ENCODE data around the gene UAP1.

The UAP1 gene

DNA sequence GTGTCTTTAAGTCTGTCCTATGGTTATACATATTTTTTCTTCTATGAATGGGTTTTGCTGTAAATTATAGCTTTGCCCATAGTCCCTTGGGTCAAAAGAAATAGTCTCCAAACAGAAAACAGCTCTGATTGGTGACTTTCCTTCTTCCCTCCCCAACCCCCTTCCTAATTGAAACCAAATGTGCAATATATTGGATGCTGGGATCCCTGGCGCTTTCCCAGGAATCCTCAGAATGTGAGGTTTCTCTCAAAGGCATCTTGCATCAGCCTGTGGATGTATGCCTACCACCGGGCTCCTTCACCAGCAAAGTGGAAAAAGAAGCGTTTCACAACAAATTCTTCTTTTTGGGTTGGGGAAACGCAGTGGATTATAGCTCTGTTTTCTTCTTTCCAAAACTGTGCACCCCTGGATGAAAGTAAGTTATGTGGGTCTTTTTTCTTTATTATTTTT is 70.7 kb downstream of the UAP1 start, which contains the start of gene DDR2:
Gene DDR2, plus strand, starts transcription at position 248 of the 450 bp plus-strand sequence. CDS start 86,600 bp downstream, outside the sequence.
- DNase-seq (ENCODE audit: low spot score in 2 of 2): peak in 1 of 2 experiments; percentile 10
- Histone ChIP-seq H3K4me3 (peak within 1 kb of the TSS; percentile 8; the same call in 1 of the 2 replicates), H3K9me3 (no peaks in the 10 kb centered on the region), H3K27me3 (ENCODE audit: low read depth) (no peaks in the 10 kb centered on the region), H3K36me3 (replicated peaks) (no peaks in the 10 kb centered on the region), H3K4me1 (no peaks in the 10 kb centered on the region)
- in situ Hi-C loops (cut with MboI; ENCODE audit: low sequenced_read_pairs): no loop called here

DNA sequence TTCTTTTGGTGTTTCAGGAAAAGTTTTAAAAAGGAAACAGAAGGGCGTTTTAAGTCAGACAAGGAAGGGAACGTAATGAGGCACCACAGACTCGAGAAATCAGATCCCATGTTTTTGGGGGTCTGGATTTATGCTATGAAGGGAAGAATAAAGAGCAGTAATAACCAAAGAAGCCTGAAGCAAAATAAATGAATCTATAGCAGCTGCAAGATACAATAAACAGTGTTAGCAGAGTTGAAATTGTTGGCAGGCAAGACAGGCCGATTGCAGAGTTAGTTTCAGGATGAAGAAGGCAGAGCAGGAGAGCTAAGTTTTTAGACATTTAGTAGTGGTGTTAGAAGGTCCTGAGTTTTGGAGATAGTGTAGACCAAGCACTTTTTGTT is 71.2 kb downstream of the UAP1 start:
- in situ Hi-C loops (cut with MboI; ENCODE audit: low sequenced_read_pairs): no loop called here
- no peaks in the 10 kb centered on the region for H3K4me1 ChIP-seq

DNA sequence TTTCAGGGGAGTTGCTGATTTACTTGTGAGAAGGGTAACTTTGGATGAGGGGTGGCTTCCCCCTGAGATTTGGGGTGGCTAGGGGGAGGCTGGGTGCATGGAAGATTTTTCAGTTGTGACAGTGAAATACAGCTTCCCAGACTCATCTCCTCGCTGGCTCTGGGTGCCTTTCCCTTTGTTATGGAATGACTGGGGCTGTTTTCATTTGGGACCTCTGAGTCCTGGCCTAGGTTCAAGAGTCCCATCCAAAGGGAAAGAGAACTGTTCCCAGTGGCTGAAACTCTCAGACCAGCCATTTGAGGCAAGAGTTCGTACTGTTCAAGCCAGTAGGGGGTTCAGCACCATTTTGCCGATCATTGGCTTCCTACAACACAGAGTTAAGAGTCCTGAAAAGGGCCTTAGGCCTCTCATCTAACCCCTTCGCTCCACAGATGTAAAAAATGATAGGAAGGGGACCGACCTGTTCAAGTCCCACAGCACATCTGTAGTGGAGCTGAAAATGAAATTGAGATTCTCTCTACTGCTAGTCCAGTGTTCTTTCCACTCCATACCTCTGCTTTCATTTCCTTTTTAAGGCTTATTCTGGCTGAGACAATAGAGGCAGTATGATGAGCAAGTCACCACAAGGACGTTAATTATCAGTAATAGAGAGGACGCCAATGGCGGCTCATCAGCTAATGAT is 71.7 kb downstream of the UAP1 start:
- Histone ChIP-seq H3K4me3 (0 out of 2 replicates have a peak overlapping the region, but pooled peaks have one; percentile 8), H3K4me1 (no peaks in the 10 kb centered on the region)
- no peak for DNase-seq (ENCODE audit: low spot score in 2 of 2)

More for the DNA sequence above, 71.2 kb downstream of the UAP1 start:
- Histone ChIP-seq H3K27me3 (ENCODE audit: low read depth) (no peaks in the 10 kb centered on the region), H3K9me3 (no peaks in the 10 kb centered on the region), H3K36me3 (replicated peaks) (no peaks in the 10 kb centered on the region), H3K4me3 (peak overlapping the region; percentile 8; the same call in 1 of the 2 replicates)
- DNase-seq (ENCODE audit: low spot score in 2 of 2): no peak

DNA sequence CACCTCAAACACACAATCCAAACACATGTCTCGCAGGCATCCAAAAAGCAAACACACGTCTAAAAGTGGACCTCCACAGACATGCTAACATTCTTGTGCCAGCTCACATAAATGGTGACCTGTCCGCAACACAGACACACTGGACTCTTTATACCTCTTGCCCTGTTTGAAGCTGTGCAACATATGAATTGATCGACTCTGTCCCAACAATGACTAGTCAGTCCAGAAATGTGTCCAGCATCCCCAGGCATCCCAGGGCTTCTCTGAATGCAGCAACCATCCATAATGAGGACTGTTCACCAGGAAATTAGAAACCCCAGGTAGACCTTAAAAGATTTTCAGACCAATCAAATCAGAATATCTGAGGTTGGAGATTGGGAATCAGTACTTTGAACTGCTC is 73.9 kb downstream of the UAP1 start:
- in situ Hi-C loops (cut with MboI; ENCODE audit: low sequenced_read_pairs): no loop called here
- H3K9me3 ChIP-seq: no peaks in the 10 kb centered on the region
- no peaks in the 10 kb centered on the region for H3K4me1 ChIP-seq
- no peak overlapping the region for H3K4me3 ChIP-seq
- no peaks in the 10 kb centered on the region for H3K36me3 ChIP-seq (replicated peaks)
- no peaks in the 10 kb centered on the region for H3K27me3 ChIP-seq (ENCODE audit: low read depth)
- DNase-seq (ENCODE audit: low spot score in 2 of 2): no peak

More for the DNA sequence above, 71.7 kb downstream of the UAP1 start:
- Histone ChIP-seq H3K9me3 (no peaks in the 10 kb centered on the region), H3K36me3 (replicated peaks) (no peaks in the 10 kb centered on the region), H3K27me3 (ENCODE audit: low read depth) (no peaks in the 10 kb centered on the region)
- in situ Hi-C loops (cut with MboI; ENCODE audit: low sequenced_read_pairs): no loop called here

DNA sequence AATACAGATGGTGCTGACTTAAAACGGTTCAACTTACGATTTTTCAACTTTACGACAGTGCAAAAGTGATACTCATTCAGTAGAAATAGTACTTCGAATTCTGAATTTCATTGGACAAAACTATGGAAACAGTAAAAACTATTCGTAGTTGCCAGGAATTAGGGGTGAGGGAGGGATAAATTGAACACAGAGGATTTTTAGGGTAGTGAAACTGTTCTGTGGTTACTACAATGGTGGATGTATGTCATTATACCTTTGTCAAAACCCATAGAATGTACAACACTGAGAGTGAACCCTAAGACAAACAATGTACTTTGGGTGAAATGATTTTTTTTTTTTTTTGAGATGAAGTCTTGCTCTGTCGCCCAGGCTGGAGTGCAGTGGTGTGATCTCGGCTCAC is 78.2 kb downstream of the UAP1 start:
- no peaks in the 10 kb centered on the region for H3K27me3 ChIP-seq (ENCODE audit: low read depth)
- in situ Hi-C loops (cut with MboI; ENCODE audit: low sequenced_read_pairs): no loop called here

DNA sequence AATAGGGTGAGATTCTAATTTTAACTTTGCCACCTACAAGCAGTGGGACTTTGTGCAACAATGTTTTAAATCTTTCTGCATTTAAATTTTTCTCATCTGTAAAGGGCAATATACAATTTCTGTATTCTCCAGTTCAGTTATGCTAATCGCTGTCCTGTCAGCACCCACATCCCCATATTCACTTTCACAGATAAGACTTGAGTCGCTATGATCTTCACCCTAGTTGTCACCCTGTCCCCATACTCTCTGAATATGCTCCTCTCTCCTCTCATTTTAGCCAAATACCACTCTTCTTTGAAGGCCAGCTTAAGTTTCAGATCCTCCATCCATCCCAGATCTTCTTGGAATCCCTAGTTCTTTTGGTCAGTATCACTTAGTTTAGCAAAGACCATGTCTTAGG is 79.6 kb downstream of the UAP1 start:
- H3K9me3 ChIP-seq: no peaks in the 10 kb centered on the region
- no peaks in the 10 kb centered on the region for H3K4me1 ChIP-seq
- H3K4me3 ChIP-seq: no peak overlapping the region
- H3K27me3 ChIP-seq (ENCODE audit: low read depth): no peaks in the 10 kb centered on the region
- no peak for DNase-seq (ENCODE audit: low spot score in 2 of 2)
- in situ Hi-C loops (cut with MboI; ENCODE audit: low sequenced_read_pairs): no loop called here
- H3K36me3 ChIP-seq (replicated peaks): no peaks in the 10 kb centered on the region

More for the DNA sequence above, 78.2 kb downstream of the UAP1 start:
- Histone ChIP-seq H3K9me3 (no peaks in the 10 kb centered on the region), H3K4me3 (no peak overlapping the region), H3K36me3 (replicated peaks) (no peaks in the 10 kb centered on the region), H3K4me1 (no peaks in the 10 kb centered on the region)
- DNase-seq (ENCODE audit: low spot score in 2 of 2): no peak

DNA sequence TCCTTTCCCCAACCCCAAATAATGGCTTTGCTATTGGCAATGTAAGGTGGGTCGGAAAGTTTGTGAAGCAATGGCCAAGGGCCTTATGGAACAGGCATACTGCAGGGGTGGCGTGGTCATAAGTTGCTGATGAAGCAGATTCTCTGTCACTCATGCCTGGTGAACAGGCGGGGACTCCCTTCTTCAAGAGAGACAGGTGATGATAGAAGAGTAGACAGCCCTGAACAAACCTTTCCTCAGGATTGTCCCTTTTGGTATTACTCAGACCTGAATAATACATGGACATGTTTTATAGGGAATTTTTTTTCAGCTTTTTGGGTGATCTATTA is 83.4 kb downstream of the UAP1 start:
- H3K9me3 ChIP-seq: no peaks in the 10 kb centered on the region
- H3K36me3 ChIP-seq (replicated peaks): no peaks in the 10 kb centered on the region
- H3K4me3 ChIP-seq: no peak overlapping the region
- no peak for DNase-seq (ENCODE audit: low spot score in 2 of 2)
- in situ Hi-C loops (cut with MboI; ENCODE audit: low sequenced_read_pairs): no loop called here
- peaks cover 4% of the 10 kb centered on the region for H3K4me1 ChIP-seq
- no peaks in the 10 kb centered on the region for H3K27me3 ChIP-seq (ENCODE audit: low read depth)

DNA sequence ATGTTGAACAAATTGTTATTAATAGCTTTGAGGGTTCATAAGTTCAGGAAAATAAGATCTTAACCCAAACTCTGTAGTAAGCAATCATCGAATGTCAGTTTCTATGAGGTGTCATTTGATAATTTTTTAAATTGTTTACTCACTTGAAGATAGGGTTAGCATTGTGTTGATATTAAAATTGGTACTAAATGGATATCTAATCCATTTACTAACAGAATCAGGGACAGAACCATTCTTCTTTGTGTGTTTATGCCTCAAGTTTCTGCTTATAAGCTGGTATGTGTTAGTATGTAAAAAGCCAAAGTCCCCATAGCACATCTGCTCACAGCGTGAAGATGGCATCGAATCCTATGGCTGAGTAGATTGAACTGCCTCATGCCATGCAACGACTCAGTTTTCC is 84.1 kb downstream of the UAP1 start:
- DNase-seq (ENCODE audit: low spot score in 2 of 2): no peak
- Histone ChIP-seq H3K4me3 (no peak overlapping the region), H3K36me3 (replicated peaks) (no peaks in the 10 kb centered on the region), H3K9me3 (no peaks in the 10 kb centered on the region), H3K4me1 (peaks cover 5% of the 10 kb centered on the region), H3K27me3 (ENCODE audit: low read depth) (no peaks in the 10 kb centered on the region)
- in situ Hi-C loops (cut with MboI; ENCODE audit: low sequenced_read_pairs): no loop called here

DNA sequence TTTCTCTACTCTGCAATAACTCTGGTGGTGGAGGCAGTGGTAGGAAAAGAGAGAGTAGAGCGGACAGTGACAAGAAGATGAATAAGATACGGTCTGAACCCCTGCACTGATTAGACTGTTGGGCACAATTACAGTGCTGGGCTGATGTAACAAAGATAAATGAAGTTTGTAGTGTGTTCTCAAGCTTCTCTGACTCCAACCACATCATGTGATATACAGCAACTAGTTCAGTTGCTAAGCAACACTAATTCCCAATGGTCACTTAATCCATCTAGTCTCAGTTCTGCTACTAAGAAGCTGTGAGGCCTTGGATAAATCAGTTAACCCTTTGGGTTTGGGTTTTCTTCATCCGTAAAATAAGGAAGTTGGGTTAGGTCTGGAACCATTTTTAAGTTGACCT is 88.1 kb downstream of the UAP1 start:
- no peaks in the 10 kb centered on the region for H3K9me3 ChIP-seq
- no peaks in the 10 kb centered on the region for H3K27me3 ChIP-seq (ENCODE audit: low read depth)
- H3K36me3 ChIP-seq (replicated peaks): no peaks in the 10 kb centered on the region
- in situ Hi-C loops (cut with MboI; ENCODE audit: low sequenced_read_pairs): no loop called here
- peak in 1 of 2 experiments; percentile 41 for DNase-seq (ENCODE audit: low spot score in 2 of 2)
- H3K4me3 ChIP-seq: no peak overlapping the region
- H3K4me1 ChIP-seq: peaks cover 5% of the 10 kb centered on the region
